HCT116 (cell line): ENCODE measurements around the gene KCTD17. TPM values are rescaled to one million over a fixed set of nuclear protein-coding genes. Genes with fewer than 3 reads are reported as not detected.

ENCODE experiments used
- ATAC-seq: fragments of 200-7000 bp; cut with Tn5 transposase; 2 replicates; pipeline ENCODE4 v1.9.1; 2020; ENCODE audit warnings: mild to moderate bottlenecking, moderate library complexity
- BruUV-seq: library from RNA; stranded (reverse); fragments of 400-500 nt; replicated peaks from 2 replicates; lab custom pipeline; 2021; lab: Mats Ljungman, UMichigan
- CTCF ChIA-PET: fragments of 300-600 bp; sonication (Branson Sonifier 250); formaldehyde crosslinking; loops from one replicate; lab custom pipeline; 2021; ENCODE audit warnings: antibody characterized with exemption; lab: Charles Lee
- POLR2A ChIA-PET: fragments of 300-600, 350-600 bp; sonication (Branson Sonifier 250); formaldehyde crosslinking; loops from one replicate; lab custom pipeline; 2021; ENCODE audit warnings: antibody characterized with exemption; lab: Charles Lee
- RAD21 ChIA-PET, 2 experiments: fragments of 300-600 bp; sonication (Branson Sonifier 250); formaldehyde crosslinking; loops; one replicate each; lab custom pipeline; 2023; ENCODE audit warnings: low total read pairs in 2 of 2; ENCODE audit not compliant: uncharacterized antibody in 2 of 2, unreplicated experiment in 2 of 2, low non-redundant PET in 1 of 2; lab: Charles Lee
- DNase-seq: peaks from one replicate; pipeline ENCODE4 v3.0.0-alpha.2; 2010; ENCODE audit warnings: low read depth, low spot score
- H2AFZ ChIP-seq: fragments of 200-600 bp; shearing (Covaris generic), sonication (generic); 2 replicates; pipeline ENCODE4 v1.6.1; 2017; ENCODE audit warnings: low read depth, mixed run types, mixed read lengths, antibody characterized with exemption, low read length; ENCODE audit not compliant: poor library complexity, severe bottlenecking
- H3K27ac ChIP-seq: 2 replicates; pipeline ENCODE4 v1.5.1; 2012; ENCODE audit warnings: low read depth, low read length
- H3K27me3 ChIP-seq: fragments of 200-600 bp; sonication (generic); 2 replicates; pipeline ENCODE4 v1.6.1; 2016; ENCODE audit warnings: mixed run types, low read length, mixed read lengths; ENCODE audit not compliant: insufficient read depth
- H3K36me3 ChIP-seq, 2 experiments: fragments of 200-500 bp in 1 of 2; fragments of 200-600 bp in 1 of 2; sonication (Bioruptor generic) in 1 of 2; sonication (generic) in 1 of 2; 2 replicates each; pipeline versions ENCODE4 v1.5.1 to v1.6.1; 2014 to 2016; ENCODE audit warnings: low read length in 2 of 2, inconsistent platforms in 1 of 2, mixed read lengths in 1 of 2, mixed run types in 1 of 2; ENCODE audit not compliant: insufficient read depth in 2 of 2, control insufficient read depth in 1 of 2
- H3K4me1 ChIP-seq, 2 experiments: fragments of 200-600 bp in 1 of 2; sonication (generic) in 1 of 2; 2 replicates each; pipeline versions ENCODE4 v1.5.1 to v1.6.1; 2012 to 2017; ENCODE audit warnings: low read length in 2 of 2, inconsistent platforms in 1 of 2, mild to moderate bottlenecking in 1 of 2, mixed read lengths in 1 of 2, mixed run types in 1 of 2, moderate library complexity in 1 of 2; ENCODE audit not compliant: insufficient read depth in 2 of 2, control insufficient read depth in 1 of 2
- H3K4me2 ChIP-seq: fragments of 200-600 bp; sonication (generic); 2 replicates; pipeline ENCODE4 v1.6.1; 2017; ENCODE audit warnings: mixed run types, low read length, mixed read lengths
- H3K4me3 ChIP-seq, 2 experiments: fragments of 200-600 bp in 1 of 2; sonication (generic) in 1 of 2; replicated peaks in 1 of 2; 2 replicates each; pipeline ENCODE4 v1.5.1; 2011 to 2016; ENCODE audit warnings: low read length in 2 of 2, control low read depth in 1 of 2, low read depth in 1 of 2, mild to moderate bottlenecking in 1 of 2, mixed read lengths in 1 of 2, mixed run types in 1 of 2
- H3K79me2 ChIP-seq: fragments of 200-600 bp; sonication (generic); 2 replicates; pipeline ENCODE4 v1.6.1; 2017; ENCODE audit warnings: mild to moderate bottlenecking, mixed run types, low read length, moderate library complexity, mixed read lengths; ENCODE audit not compliant: insufficient read depth
- H3K9ac ChIP-seq: fragments of 200-600 bp; sonication (generic); 2 replicates; pipeline ENCODE4 v1.6.1; 2016; ENCODE audit warnings: low read length, mixed read lengths
- H3K9me2 ChIP-seq: fragments of 200-600 bp; sonication (generic), shearing (Covaris generic); 2 replicates; pipeline ENCODE4 v1.6.1; 2017; ENCODE audit warnings: mixed run types, mild to moderate bottlenecking, moderate library complexity; ENCODE audit not compliant: insufficient read depth
- H3K9me3 ChIP-seq, 2 experiments: fragments of 200-500 bp in 1 of 2; fragments of 200-600 bp in 1 of 2; sonication (Bioruptor generic) in 1 of 2; sonication (generic) in 1 of 2; 2 replicates each; pipeline ENCODE4 v1.6.1; 2014 to 2017; ENCODE audit warnings: low read length in 2 of 2, mixed read lengths in 2 of 2, inconsistent platforms in 1 of 2, low read depth in 1 of 2, mild to moderate bottlenecking in 1 of 2, mixed run types in 1 of 2, moderate library complexity in 1 of 2; ENCODE audit not compliant: control insufficient read depth in 1 of 2, insufficient read depth in 1 of 2
- H4K20me1 ChIP-seq: fragments of 200-600 bp; sonication (generic), shearing (Covaris generic); 2 replicates; pipeline ENCODE4 v1.6.1; 2017; ENCODE audit warnings: mixed run types, mild to moderate bottlenecking, moderate library complexity; ENCODE audit not compliant: insufficient read depth
- CBX3 ChIP-seq: IDR thresholded peaks from 2 replicates; pipeline ENCODE4 v1.6.1; 2012; ENCODE audit warnings: low read depth
- EGR1 ChIP-seq: IDR thresholded peaks from 2 replicates; pipeline ENCODE4 v1.6.1; 2012; ENCODE audit warnings: low read depth
- ELF1 ChIP-seq: IDR thresholded peaks from 2 replicates; pipeline ENCODE4 v1.6.1; 2012; ENCODE audit warnings: low read depth, borderline replicate concordance
- FOSL1 ChIP-seq: IDR thresholded peaks from 2 replicates; pipeline ENCODE4 v1.6.1; 2012; ENCODE audit warnings: low read depth
- POLR2A ChIP-seq: IDR thresholded peaks from 2 replicates; pipeline ENCODE4 v1.7.0; 2011; ENCODE audit warnings: borderline replicate concordance; ENCODE audit not compliant: insufficient read depth, insufficient read length; ENCODE audit errors: extremely low read depth
- POLR2AphosphoS5 ChIP-seq: IDR thresholded peaks from 2 replicates; pipeline ENCODE4 v1.6.1; 2011; ENCODE audit warnings: mild to moderate bottlenecking, low read depth, low read length, moderate library complexity
- SIN3A ChIP-seq: IDR thresholded peaks from 2 replicates; pipeline ENCODE4 v1.6.1; 2012; ENCODE audit warnings: low read depth
- SP1 ChIP-seq: IDR thresholded peaks from 2 replicates; pipeline ENCODE4 v1.6.1; 2012; ENCODE audit warnings: low read depth
- SRF ChIP-seq: IDR thresholded peaks from 2 replicates; pipeline ENCODE4 v1.6.1; 2012; ENCODE audit warnings: low read depth
- YY1 ChIP-seq: IDR thresholded peaks from 2 replicates; pipeline ENCODE4 v1.6.1; 2011; ENCODE audit warnings: low read length, low read depth, moderate library complexity, mild to moderate bottlenecking; ENCODE audit not compliant: insufficient replicate concordance; ENCODE audit errors: extremely low read depth
- ZNF274 ChIP-seq: fragments of 200-500 bp; sonication (Bioruptor generic); IDR thresholded peaks from 2 replicates; pipeline ENCODE4 v1.6.1; 2014; ENCODE audit warnings: mild to moderate bottlenecking, low read depth, low read length, inconsistent platforms
- intact Hi-C: fragments of 100-400 bp; cut with micrococcal nuclease; formaldehyde crosslinking; loops from 2 replicates; pipeline ENCODE4 v1.10.0; 2022
- total RNA-seq: library from RNA; stranded (reverse); gene quantifications from one replicate; pipeline ENCODE4 v1.2.1, GENCODE V29; 2021; ENCODE audit not compliant: unreplicated experiment
- TF ChIP-seq, protein P1 (sequence below): IDR thresholded peaks from 2 replicates; pipeline ENCODE4 v1.6.1; 2012
- TF ChIP-seq, protein P2 (sequence below): IDR thresholded peaks from 2 replicates; pipeline ENCODE4 v1.6.1; 2011; ENCODE audit warnings: mild to moderate bottlenecking, low read length, moderate library complexity; ENCODE audit not compliant: insufficient replicate concordance; ENCODE audit errors: extremely low read depth
- TF ChIP-seq, protein P3 (sequence below), 3 experiments: fragments of 200-600 bp in 1 of 3; sonication (generic) in 1 of 3; IDR thresholded peaks in 2 of 3; conservative IDR thresholded peaks in 1 of 3; 2 replicates each; pipeline ENCODE4 v1.5.1; 2012 to 2017; ENCODE audit warnings: low read depth in 2 of 3, low read length in 2 of 3, antibody characterized with exemption in 1 of 3, borderline replicate concordance in 1 of 3, control low read depth in 1 of 3, mild to moderate bottlenecking in 1 of 3, mixed read lengths in 1 of 3, mixed run types in 1 of 3, moderate library complexity in 1 of 3; ENCODE audit not compliant: insufficient read depth in 1 of 3
- TF ChIP-seq, protein P4 (sequence below): IDR thresholded peaks from 2 replicates; pipeline ENCODE4 v1.6.1; 2012

The KCTD17 gene
- total RNA-seq, 1 experiment from 2014 or later, result 23.4 TPM

DNA sequence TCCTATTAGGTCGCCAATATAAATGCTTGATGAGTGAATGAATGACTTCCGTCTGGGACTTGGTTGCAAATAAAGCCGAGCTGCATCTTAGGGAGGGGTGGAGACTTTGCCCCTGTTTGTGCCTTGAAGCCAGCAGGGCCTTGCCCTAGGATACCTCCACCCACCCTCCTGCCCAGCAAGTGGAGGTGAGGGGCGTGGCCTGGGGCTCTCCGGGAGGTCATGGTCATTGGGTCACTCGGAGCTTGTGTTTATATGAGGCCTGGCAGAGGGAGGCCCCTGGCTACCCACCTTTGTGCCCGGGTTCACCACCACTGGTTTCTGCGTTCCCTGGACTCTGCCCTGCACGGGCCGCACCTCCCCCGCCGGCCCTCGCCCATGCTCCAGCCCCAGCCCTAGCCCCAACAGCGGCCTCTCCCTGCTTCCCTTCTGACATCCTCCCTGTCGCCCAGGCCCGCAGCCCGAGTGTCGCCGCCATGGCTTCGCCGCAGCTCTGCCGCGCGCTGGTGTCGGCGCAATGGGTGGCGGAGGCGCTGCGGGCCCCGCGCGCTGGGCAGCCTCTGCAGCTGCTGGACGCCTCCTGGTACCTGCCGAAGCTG, 27.7 kb upstream of the KCTD17 start:
- no peaks in the 10 kb centered on the region for H4K20me1 ChIP-seq
- no peak overlapping the region for H3K4me3 ChIP-seq
- ChIA-PET CTCF (no interaction called here), POLR2A (no interaction called here), RAD21 (interaction anchor here in 1 of 2 experiments (0.6 kb wide), 1 partner anchor 26 kb away, joined by 8 read pairs; no protein-coding TSS in a partner anchor)
- ATAC-seq, result no peak
- no peak for DNase-seq
- no peaks in the 10 kb centered on the region for H3K27me3 ChIP-seq
- BruUV-seq, result no TSS peak
- intact Hi-C loops, result no loop called here
- peaks cover 5 to 14% of the 10 kb centered on the region in 2 experiments for H3K36me3 ChIP-seq
- no peak overlapping the region for H3K9ac ChIP-seq
- no peak overlapping the region for H3K4me2 ChIP-seq
- H3K4me1 ChIP-seq, result peaks cover 8 to 14% of the 10 kb centered on the region in 2 experiments; a peak in 3 of 4 replicates
- TF ChIP-seq, protein P1, sequence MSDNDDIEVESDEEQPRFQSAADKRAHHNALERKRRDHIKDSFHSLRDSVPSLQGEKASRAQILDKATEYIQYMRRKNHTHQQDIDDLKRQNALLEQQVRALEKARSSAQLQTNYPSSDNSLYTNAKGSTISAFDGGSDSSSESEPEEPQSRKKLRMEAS, result no peak
- TF ChIP-seq EGR1 (no peak), POLR2A (no peak), CBX3 (no peak)
- H3K27ac ChIP-seq, result no peak overlapping the region
- no peaks in the 10 kb centered on the region for H3K9me2 ChIP-seq
- H3K79me2 ChIP-seq, result peaks cover 8% of the 10 kb centered on the region; the same call in 1 of the 2 replicates
- no peak overlapping the region for H2AFZ ChIP-seq
- H3K9me3 ChIP-seq, result no peaks in the 10 kb centered on the region

DNA sequence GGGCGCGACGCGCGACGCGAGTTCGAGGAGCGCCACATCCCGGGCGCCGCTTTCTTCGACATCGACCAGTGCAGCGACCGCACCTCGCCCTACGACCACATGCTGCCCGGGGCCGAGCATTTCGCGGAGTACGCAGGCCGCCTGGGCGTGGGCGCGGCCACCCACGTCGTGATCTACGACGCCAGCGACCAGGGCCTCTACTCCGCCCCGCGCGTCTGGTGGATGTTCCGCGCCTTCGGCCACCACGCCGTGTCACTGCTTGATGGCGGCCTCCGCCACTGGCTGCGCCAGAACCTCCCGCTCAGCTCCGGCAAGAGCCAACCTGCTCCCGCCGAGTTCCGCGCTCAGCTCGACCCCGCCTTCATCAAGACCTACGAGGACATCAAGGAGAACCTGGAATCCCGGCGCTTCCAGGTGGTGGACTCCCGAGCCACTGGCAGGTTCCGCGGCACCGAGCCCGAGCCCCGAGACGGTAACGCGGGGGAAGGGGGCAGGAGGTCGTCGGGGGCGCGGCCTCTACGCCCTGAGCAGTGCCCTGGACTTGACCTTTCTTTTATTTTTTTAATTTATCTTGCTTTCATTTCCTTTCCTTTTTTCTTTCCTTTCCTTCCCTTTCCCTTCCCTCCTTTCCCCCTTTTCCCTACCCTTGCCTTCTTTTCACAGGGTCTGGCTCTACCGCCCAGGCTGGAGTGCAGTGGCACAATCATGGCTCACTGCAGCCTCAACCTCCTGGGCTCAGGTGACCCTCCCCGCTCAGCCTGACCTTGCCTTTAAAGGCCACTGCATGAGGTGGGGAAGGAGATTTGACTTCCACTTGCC, 27.0 kb upstream of the KCTD17 start:
- H3K27ac ChIP-seq, result no peak overlapping the region
- no peaks in the 10 kb centered on the region for H3K9me3 ChIP-seq
- no TSS peak for BruUV-seq
- peaks cover 8 to 14% of the 10 kb centered on the region in 2 experiments for H3K36me3 ChIP-seq
- H3K9ac ChIP-seq, result no peak overlapping the region
- ChIA-PET POLR2A (no interaction called here), CTCF (no interaction called here), RAD21 (no interaction called here)
- H3K4me3 ChIP-seq, result no peak overlapping the region
- H3K4me2 ChIP-seq, result no peak overlapping the region
- no peak overlapping the region for H2AFZ ChIP-seq
- no peaks in the 10 kb centered on the region for H3K27me3 ChIP-seq
- no peak for DNase-seq
- no peaks in the 10 kb centered on the region for H3K9me2 ChIP-seq
- no peak for ATAC-seq
- intact Hi-C loops, result no loop called here
- peaks cover 8% of the 10 kb centered on the region; the same call in 1 of the 2 replicates for H3K79me2 ChIP-seq
- H3K4me1 ChIP-seq, result peaks cover 8 to 14% of the 10 kb centered on the region in 2 experiments; a peak in 3 of 4 replicates
- no peaks in the 10 kb centered on the region for H4K20me1 ChIP-seq
- no peak for TF ChIP-seq ZNF274
- TF ChIP-seq, protein P2, sequence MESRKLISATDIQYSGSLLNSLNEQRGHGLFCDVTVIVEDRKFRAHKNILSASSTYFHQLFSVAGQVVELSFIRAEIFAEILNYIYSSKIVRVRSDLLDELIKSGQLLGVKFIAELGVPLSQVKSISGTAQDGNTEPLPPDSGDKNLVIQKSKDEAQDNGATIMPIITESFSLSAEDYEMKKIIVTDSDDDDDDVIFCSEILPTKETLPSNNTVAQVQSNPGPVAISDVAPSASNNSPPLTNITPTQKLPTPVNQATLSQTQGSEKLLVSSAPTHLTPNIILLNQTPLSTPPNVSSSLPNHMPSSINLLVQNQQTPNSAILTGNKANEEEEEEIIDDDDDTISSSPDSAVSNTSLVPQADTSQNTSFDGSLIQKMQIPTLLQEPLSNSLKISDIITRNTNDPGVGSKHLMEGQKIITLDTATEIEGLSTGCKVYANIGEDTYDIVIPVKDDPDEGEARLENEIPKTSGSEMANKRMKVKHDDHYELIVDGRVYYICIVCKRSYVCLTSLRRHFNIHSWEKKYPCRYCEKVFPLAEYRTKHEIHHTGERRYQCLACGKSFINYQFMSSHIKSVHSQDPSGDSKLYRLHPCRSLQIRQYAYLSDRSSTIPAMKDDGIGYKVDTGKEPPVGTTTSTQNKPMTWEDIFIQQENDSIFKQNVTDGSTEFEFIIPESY, result no peak
- TF ChIP-seq SP1, result no peak
- no peak for TF ChIP-seq FOSL1
- no peak for TF ChIP-seq SRF
- TF ChIP-seq, protein P3, sequence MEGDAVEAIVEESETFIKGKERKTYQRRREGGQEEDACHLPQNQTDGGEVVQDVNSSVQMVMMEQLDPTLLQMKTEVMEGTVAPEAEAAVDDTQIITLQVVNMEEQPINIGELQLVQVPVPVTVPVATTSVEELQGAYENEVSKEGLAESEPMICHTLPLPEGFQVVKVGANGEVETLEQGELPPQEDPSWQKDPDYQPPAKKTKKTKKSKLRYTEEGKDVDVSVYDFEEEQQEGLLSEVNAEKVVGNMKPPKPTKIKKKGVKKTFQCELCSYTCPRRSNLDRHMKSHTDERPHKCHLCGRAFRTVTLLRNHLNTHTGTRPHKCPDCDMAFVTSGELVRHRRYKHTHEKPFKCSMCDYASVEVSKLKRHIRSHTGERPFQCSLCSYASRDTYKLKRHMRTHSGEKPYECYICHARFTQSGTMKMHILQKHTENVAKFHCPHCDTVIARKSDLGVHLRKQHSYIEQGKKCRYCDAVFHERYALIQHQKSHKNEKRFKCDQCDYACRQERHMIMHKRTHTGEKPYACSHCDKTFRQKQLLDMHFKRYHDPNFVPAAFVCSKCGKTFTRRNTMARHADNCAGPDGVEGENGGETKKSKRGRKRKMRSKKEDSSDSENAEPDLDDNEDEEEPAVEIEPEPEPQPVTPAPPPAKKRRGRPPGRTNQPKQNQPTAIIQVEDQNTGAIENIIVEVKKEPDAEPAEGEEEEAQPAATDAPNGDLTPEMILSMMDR (IDR thresholded peaks at IDR 0.05 in 2 of 3, conservative IDR thresholded peaks at IDR 0.05 in 1 of 3; ENCODE audit: borderline replicate concordance in 1 of 3, insufficient read depth in 1 of 3, low read depth in 2 of 3, low read length in 2 of 3), result no peak
- TF ChIP-seq SIN3A, result no peak
- no peak for TF ChIP-seq POLR2AphosphoS5
- TF ChIP-seq, protein P4, sequence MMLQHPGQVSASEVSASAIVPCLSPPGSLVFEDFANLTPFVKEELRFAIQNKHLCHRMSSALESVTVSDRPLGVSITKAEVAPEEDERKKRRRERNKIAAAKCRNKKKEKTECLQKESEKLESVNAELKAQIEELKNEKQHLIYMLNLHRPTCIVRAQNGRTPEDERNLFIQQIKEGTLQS, result no peak
- no peak for TF ChIP-seq YY1
- no peak for TF ChIP-seq ELF1
